Dendritic cell treated with granulocyte-macrophage colony-stimulating factor and Interleukin-4, amounts not matched to agents 40 ng/mL and 50 ng/mL, for 4 days (primary cell): ENCODE data around the gene BHLHA15.

Experiments used
- H3K27ac Mint-ChIP-seq: one replicate; pipeline ENCODE4 v1.8.0; 2022; ENCODE audit warnings: mild to moderate bottlenecking, mixed read lengths
- H3K27me3 Mint-ChIP-seq: one replicate; pipeline ENCODE4 v1.8.0; 2022; ENCODE audit warnings: mild to moderate bottlenecking, mixed read lengths
- H3K36me3 Mint-ChIP-seq: one replicate; pipeline ENCODE4 v1.8.0; 2022; ENCODE audit warnings: low read depth, mixed read lengths
- H3K4me1 Mint-ChIP-seq: one replicate; pipeline ENCODE4 v1.8.0; 2022; ENCODE audit warnings: low read depth, mixed read lengths
- H3K4me3 Mint-ChIP-seq: one replicate; pipeline ENCODE4 v1.8.0; 2022; ENCODE audit warnings: mild to moderate bottlenecking, moderate library complexity, mixed read lengths
- H3K9me3 Mint-ChIP-seq: one replicate; pipeline ENCODE4 v1.8.0; 2022; ENCODE audit warnings: mixed read lengths
- intact Hi-C: fragments of 100-400 bp; cut with micrococcal nuclease; formaldehyde crosslinking; loops from one replicate; pipeline ENCODE4 v1.15.0; 2022

Gene BHLHA15

GRCh38 chr7:98175260-98175940 lies 35.8 kb upstream of the BHLHA15 start:
- Mint-ChIP-seq H3K4me3 (no peak overlapping the region), H3K36me3 (peaks cover 26% of the 10 kb centered on the region), H3K27ac (no peak overlapping the region)

GRCh38 chr7:98177553-98177952 lies 33.7 kb upstream of the BHLHA15 start:
- H3K27ac Mint-ChIP-seq = no peak overlapping the region
- intact Hi-C loops = no loop called here
- no peaks in the 10 kb centered on the region for H3K4me1 Mint-ChIP-seq
- H3K36me3 Mint-ChIP-seq = peaks cover 16% of the 10 kb centered on the region
- H3K4me3 Mint-ChIP-seq = no peak overlapping the region
- H3K9me3 Mint-ChIP-seq = no peaks in the 10 kb centered on the region
- H3K27me3 Mint-ChIP-seq = peaks cover 5% of the 10 kb centered on the region

More at GRCh38 chr7:98175260-98175940, 35.8 kb upstream of the BHLHA15 start:
- no peaks in the 10 kb centered on the region for H3K4me1 Mint-ChIP-seq
- intact Hi-C loops = no loop called here
- no peaks in the 10 kb centered on the region for H3K27me3 Mint-ChIP-seq
- H3K9me3 Mint-ChIP-seq = no peaks in the 10 kb centered on the region

DNA sequence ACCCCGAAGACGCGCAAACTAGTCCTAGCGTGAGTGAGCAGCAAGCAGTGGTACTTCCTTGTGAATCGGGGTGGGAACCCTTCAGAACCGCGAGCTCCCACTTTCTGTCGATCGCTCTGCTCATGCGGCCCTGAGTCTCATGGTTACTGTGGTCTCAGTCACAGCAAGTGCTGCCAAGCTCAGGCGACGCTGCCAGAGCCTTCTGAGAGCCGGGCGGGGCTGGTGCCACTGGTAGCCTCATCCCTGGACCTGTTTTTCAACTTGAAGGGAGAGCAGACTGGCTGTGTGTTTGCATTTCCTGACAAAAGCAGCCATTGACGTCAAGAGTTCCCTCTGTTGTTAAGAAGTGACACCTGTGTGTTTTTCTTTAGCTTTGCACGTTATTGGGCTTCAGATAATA lies 32.9 kb upstream of the BHLHA15 start:
- intact Hi-C loops = no loop called here
- Mint-ChIP-seq H3K27me3 (peaks cover 5% of the 10 kb centered on the region), H3K9me3 (no peaks in the 10 kb centered on the region), H3K27ac (no peak overlapping the region), H3K4me1 (no peaks in the 10 kb centered on the region), H3K36me3 (peaks cover 11% of the 10 kb centered on the region), H3K4me3 (no peak overlapping the region)

GRCh38 chr7:98178762-98179490 lies 32.3 kb upstream of the BHLHA15 start:
- intact Hi-C loops = no loop called here
- H3K4me3 Mint-ChIP-seq = no peak overlapping the region
- peaks cover 11% of the 10 kb centered on the region for H3K36me3 Mint-ChIP-seq
- H3K27ac Mint-ChIP-seq = no peak overlapping the region
- no peaks in the 10 kb centered on the region for H3K9me3 Mint-ChIP-seq
- H3K27me3 Mint-ChIP-seq = peaks cover 9% of the 10 kb centered on the region
- H3K4me1 Mint-ChIP-seq = no peaks in the 10 kb centered on the region

DNA sequence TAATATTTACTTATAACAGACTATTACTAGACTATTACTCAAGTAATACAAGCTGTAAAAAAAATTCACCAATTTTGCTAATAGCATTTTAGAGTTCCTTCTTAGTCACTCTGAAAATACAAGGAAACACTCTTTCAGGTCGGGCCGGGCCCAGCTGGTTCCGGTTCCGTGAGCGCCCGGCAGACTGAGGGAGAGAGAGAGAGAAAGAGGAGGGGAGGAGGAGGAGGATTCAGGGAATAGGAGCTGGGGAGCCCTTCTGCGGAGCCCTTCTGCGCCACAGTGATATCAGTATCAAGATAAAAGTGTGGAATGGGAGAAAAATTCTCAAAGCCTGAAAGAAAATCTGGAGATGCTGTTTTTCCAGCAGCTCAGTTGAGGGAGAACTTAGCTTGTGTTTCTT lies 30.5 kb upstream of the BHLHA15 start:
- no peaks in the 10 kb centered on the region for H3K36me3 Mint-ChIP-seq
- peaks cover 11% of the 10 kb centered on the region for H3K27me3 Mint-ChIP-seq
- intact Hi-C loops = no loop called here

DNA sequence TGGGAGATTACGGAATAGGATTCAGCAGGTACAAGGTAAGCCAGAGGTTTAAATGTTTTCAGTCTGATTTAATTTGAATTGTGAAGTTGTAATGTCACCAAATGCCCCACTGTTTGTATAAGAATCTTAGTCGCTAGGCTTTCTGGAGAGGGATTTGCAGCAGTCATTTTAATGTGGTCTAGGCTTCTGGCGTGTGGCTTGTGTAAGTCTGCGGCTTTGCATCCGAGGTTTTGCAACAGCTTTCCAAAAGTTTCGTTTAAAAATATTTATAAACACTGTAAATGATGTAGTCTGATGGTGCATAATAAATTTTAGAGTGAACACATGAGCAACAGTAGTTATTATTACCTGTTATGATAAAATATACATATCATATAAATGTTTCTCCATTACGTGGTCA lies 26.1 kb upstream of the BHLHA15 start:
- peaks cover 12% of the 10 kb centered on the region for H3K9me3 Mint-ChIP-seq
- H3K36me3 Mint-ChIP-seq = peaks cover 24% of the 10 kb centered on the region
- peaks cover 27% of the 10 kb centered on the region for H3K4me1 Mint-ChIP-seq
- H3K4me3 Mint-ChIP-seq = no peak overlapping the region
- intact Hi-C loops = no loop called here
- H3K27ac Mint-ChIP-seq = no peak overlapping the region
- H3K27me3 Mint-ChIP-seq = peaks cover 12% of the 10 kb centered on the region

More for the DNA sequence above, 30.5 kb upstream of the BHLHA15 start:
- peaks cover 9% of the 10 kb centered on the region for H3K4me1 Mint-ChIP-seq
- no peak overlapping the region for H3K27ac Mint-ChIP-seq
- H3K4me3 Mint-ChIP-seq = no peak overlapping the region
- H3K9me3 Mint-ChIP-seq = no peaks in the 10 kb centered on the region

GRCh38 chr7:98186452-98187137 lies 24.6 kb upstream of the BHLHA15 start:
- H3K4me1 Mint-ChIP-seq = peaks cover 27% of the 10 kb centered on the region
- H3K36me3 Mint-ChIP-seq = peaks cover 39% of the 10 kb centered on the region
- H3K27me3 Mint-ChIP-seq = peaks cover 10% of the 10 kb centered on the region
- no peak overlapping the region for H3K27ac Mint-ChIP-seq
- intact Hi-C loops = no loop called here
- no peak overlapping the region for H3K4me3 Mint-ChIP-seq
- peaks cover 12% of the 10 kb centered on the region for H3K9me3 Mint-ChIP-seq

GRCh38 chr7:98187138-98187502 lies 24.1 kb upstream of the BHLHA15 start:
- intact Hi-C loops = no loop called here
- Mint-ChIP-seq H3K4me1 (peaks cover 27% of the 10 kb centered on the region), H3K27ac (no peak overlapping the region), H3K27me3 (peaks cover 7% of the 10 kb centered on the region), H3K4me3 (no peak overlapping the region), H3K9me3 (peaks cover 12% of the 10 kb centered on the region), H3K36me3 (peaks cover 44% of the 10 kb centered on the region)

DNA sequence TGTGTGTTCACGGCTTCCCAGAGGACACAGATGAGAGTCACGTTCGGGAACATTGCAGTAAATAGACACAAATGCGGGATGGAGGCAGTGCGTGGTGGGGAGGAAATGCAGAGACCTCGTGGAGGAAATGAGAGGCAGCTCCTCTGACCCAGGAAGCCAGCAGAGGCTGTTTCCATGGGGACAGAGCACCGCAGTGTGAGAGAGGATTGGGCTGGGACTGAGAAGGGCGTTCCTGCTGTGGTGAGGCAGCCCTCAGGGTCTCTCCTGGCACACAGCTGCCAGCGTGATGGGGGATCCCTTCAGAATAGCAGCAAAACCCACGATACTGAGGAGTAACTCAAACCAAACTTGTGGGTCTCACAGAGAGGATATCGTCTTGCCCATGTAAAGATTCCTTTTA lies 21.7 kb upstream of the BHLHA15 start:
- Mint-ChIP-seq H3K9me3 (peaks cover 12% of the 10 kb centered on the region), H3K36me3 (peaks cover 68% of the 10 kb centered on the region), H3K4me1 (peaks cover 24% of the 10 kb centered on the region), H3K27ac (no peak overlapping the region), H3K27me3 (peaks cover 1% of the 10 kb centered on the region), H3K4me3 (no peak overlapping the region)
- intact Hi-C loops = no loop called here

DNA sequence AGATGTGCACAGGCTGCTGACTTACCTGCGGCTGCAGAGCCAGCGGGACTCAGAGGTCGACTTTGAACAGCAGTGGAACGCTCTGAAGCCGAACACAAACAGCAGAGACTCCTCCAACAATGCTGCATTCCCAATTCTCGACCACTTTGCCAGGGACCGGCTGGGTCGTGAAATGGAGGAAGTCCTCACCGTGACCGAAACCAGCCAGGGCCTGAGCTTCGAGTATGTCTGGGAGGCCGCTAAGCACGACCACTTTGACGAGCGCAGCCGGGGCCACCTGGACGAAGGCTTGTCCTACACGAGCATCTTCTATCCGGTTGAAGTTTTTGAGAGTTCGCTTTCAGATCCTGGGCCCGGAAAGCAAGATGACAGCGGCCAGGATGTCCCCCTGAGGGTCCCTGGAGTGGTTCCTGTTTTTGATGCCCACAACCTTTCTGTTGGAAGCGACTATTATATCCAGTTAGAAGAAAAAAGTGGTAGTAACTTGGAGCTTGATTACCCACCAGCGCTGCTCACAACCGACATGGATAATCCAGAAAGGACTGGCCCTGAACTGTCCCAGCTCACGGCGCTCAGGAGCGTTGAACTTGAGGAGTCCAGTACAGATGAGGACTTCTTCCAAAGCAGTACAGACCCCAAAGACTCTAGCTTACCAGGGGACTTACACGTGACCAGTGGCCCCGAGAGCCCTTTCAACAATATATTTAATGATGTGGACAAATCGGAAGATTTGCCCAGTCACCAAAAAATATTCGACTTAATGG lies 19.4 kb upstream of the BHLHA15 start:
- Mint-ChIP-seq H3K4me1 (peaks cover 16% of the 10 kb centered on the region), H3K36me3 (peaks cover 79% of the 10 kb centered on the region), H3K27ac (no peak overlapping the region), H3K9me3 (peaks cover 12% of the 10 kb centered on the region), H3K27me3 (peaks cover 1% of the 10 kb centered on the region), H3K4me3 (no peak overlapping the region)
- intact Hi-C loops = no loop called here

- Mint-ChIP-seq H3K9me3 (peaks cover 12% of the 10 kb centered on the region), H3K27me3 (peaks cover 2% of the 10 kb centered on the region), H3K4me1 (peaks cover 10% of the 10 kb centered on the region), H3K36me3 (peaks cover 80% of the 10 kb centered on the region), H3K27ac (no peak overlapping the region), H3K4me3 (no peak overlapping the region)
- intact Hi-C loops = no loop called here
Measured at GRCh38 chr7:98192781-98193457, 18.3 kb upstream of the BHLHA15 start.

- no peak overlapping the region for H3K4me3 Mint-ChIP-seq
- peaks cover 6% of the 10 kb centered on the region for H3K4me1 Mint-ChIP-seq
- peaks cover 6% of the 10 kb centered on the region for H3K27me3 Mint-ChIP-seq
- intact Hi-C loops = no loop called here
- peaks cover 80% of the 10 kb centered on the region for H3K36me3 Mint-ChIP-seq
- H3K27ac Mint-ChIP-seq = no peak overlapping the region
- H3K9me3 Mint-ChIP-seq = peaks cover 12% of the 10 kb centered on the region
Measured at GRCh38 chr7:98193474-98194180, 17.6 kb upstream of the BHLHA15 start.

DNA sequence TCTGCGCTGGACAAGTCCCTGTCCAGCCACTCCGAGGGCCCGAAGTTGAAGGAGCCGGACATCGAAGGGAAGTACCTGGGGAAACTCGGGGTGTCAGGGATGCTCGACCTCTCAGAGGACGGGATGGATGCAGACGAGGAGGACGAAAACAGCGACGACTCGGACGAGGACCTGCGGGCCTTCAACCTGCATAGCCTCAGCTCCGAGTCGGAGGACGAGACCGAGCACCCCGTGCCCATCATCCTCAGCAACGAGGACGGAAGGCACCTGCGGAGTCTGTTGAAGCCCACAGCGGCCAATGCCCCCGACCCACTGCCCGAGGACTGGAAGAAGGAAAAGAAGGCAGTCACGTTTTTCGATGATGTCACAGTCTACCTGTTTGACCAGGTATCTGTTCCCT lies 17.1 kb upstream of the BHLHA15 start:
- peaks cover 4% of the 10 kb centered on the region for H3K27me3 Mint-ChIP-seq
- H3K4me1 Mint-ChIP-seq = peaks cover 9% of the 10 kb centered on the region
- H3K36me3 Mint-ChIP-seq = peaks cover 74% of the 10 kb centered on the region
- H3K4me3 Mint-ChIP-seq = no peak overlapping the region
- intact Hi-C loops = no loop called here
- H3K9me3 Mint-ChIP-seq = peaks cover 7% of the 10 kb centered on the region
- no peak overlapping the region for H3K27ac Mint-ChIP-seq
